ENCODE results near the gene ABHD1. TPM values are rescaled to one million over a fixed set of nuclear protein-coding genes. Genes with fewer than 3 reads are reported as not detected.

Gene ABHD1
- total and polyA plus RNA-seq, 2 donors (not counting 3 experiments of a cell fraction or from before 2014, with no cell fraction given): 0.07 TPM; not detected in 1

DNA sequence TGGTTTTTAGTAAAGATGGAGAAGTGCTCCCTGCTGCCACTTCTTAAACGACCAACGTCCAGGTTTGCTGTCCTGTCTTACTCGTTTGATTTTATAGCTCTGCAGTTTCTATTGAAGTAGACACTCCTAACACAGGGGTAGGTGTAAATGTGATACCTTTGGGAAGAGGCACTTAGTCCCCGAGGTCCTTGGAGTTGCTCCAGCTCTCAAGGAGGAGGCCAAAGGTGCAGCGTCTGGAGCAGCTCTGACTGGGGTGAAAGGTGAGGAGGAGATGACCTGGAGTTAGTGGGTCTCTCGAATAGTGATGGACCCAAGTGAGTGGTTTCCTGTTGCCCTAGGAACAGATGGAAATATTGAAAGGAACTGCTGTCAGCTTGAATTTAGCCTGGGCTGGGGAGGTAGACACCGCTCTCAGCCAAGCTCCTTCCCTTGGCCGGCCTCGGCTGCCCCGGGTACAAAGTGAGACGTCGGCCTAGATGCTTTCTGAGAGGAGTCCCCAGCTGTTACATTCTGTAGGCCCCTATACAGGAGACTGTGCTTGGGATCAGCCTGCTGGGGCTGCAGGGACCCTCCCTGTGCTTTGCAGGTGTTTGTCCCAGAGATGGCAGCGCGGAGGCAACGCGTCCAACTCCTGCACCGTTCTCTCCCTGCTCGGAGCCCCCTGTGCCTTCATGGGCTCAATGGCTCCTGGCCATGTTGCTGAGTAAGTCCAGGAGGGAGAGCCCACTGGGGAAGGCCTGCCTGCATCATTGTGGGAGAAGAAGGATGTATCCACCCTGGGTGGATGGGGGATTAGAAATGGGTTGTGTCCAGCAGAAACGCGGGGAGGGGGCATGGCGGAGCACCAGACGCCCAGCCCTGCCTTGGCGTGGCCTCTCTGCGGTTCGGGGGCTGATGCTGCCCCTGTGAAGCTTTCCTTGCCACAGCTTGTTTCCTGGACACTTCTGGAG is 31.6 kb upstream of the ABHD1 start:
- Histone ChIP-seq H3K4me2 (ENCODE audit: insufficient read depth, low read length) (no peak overlapping the region), H3K9me3 (replicated peaks; ENCODE audit: control insufficient read depth, insufficient read depth, low read length) (no peaks in the 10 kb centered on the region), H3K9me1 (replicated peaks; ENCODE audit: control insufficient read depth, extremely low read depth, insufficient read depth, low read length) (no peaks in the 10 kb centered on the region), H3K79me2 (ENCODE audit: control insufficient read depth, insufficient read depth, low read length) (no peaks in the 10 kb centered on the region), H3K27me3 (ENCODE audit: control insufficient read depth in 2 of 2, insufficient read depth in 2 of 2, low read length in 2 of 2) (no peaks in the 10 kb centered on the region), H3K9ac (replicated peaks; ENCODE audit: extremely low read depth, insufficient read depth, low read length) (no peak overlapping the region), H4K20me1 (replicated peaks; ENCODE audit: control insufficient read depth, extremely low read depth, insufficient read depth, low read length) (no peaks in the 10 kb centered on the region), H3K4me3 (replicated peaks in 1 of 3; ENCODE audit: insufficient read depth in 1 of 3, low read depth in 1 of 3, low read length in 3 of 3) (no peak overlapping the region), H2AFZ (ENCODE audit: low read depth, low read length) (no peak overlapping the region), H3K4me1 (ENCODE audit: control insufficient read depth, extremely low read depth, insufficient read depth, low read length) (peaks cover under 1% of the 10 kb centered on the region), H3K36me3 (ENCODE audit: control insufficient read depth in 2 of 2, extremely low read depth in 1 of 2, insufficient read depth in 2 of 2, low read length in 2 of 2) (no peaks in the 10 kb centered on the region), H3K27ac (ENCODE audit: insufficient read depth, low read depth, low read length) (no peak overlapping the region)
- DNase-seq (ENCODE audit: low read depth, low spot score) (no peak), FAIRE-seq (no peak)
- TF ChIP-seq, protein P1, sequence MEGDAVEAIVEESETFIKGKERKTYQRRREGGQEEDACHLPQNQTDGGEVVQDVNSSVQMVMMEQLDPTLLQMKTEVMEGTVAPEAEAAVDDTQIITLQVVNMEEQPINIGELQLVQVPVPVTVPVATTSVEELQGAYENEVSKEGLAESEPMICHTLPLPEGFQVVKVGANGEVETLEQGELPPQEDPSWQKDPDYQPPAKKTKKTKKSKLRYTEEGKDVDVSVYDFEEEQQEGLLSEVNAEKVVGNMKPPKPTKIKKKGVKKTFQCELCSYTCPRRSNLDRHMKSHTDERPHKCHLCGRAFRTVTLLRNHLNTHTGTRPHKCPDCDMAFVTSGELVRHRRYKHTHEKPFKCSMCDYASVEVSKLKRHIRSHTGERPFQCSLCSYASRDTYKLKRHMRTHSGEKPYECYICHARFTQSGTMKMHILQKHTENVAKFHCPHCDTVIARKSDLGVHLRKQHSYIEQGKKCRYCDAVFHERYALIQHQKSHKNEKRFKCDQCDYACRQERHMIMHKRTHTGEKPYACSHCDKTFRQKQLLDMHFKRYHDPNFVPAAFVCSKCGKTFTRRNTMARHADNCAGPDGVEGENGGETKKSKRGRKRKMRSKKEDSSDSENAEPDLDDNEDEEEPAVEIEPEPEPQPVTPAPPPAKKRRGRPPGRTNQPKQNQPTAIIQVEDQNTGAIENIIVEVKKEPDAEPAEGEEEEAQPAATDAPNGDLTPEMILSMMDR (IDR thresholded peaks at IDR 0.05; ENCODE audit: extremely low read depth in 1 of 2, insufficient read depth in 1 of 2, low read depth in 1 of 2, low read length in 2 of 2): no peak
- no peak for TF ChIP-seq POLR2AphosphoS5 (IDR thresholded peaks at IDR 0.05; ENCODE audit: insufficient read depth, low read depth, low read length)
- TF ChIP-seq POLR2A (IDR thresholded peaks at IDR 0.05; ENCODE audit: low read depth, low read length): no peak
- TF ChIP-seq FOS (IDR thresholded peaks at IDR 0.05; ENCODE audit: borderline replicate concordance, insufficient read depth, low read length): no peak
- TF ChIP-seq JUN (IDR thresholded peaks at IDR 0.05; ENCODE audit: borderline replicate concordance, insufficient read depth, insufficient read length, low read depth): no peak
- no peak for TF ChIP-seq GATA2 (IDR thresholded peaks at IDR 0.05; ENCODE audit: insufficient read depth, insufficient read length, low read depth, low read length)
- TF ChIP-seq MYC (IDR thresholded peaks at IDR 0.05; ENCODE audit: low read depth, low read length): no peak
- TF ChIP-seq EZH2 (IDR thresholded peaks at IDR 0.05; ENCODE audit: borderline replicate concordance, low read depth, low read length, severe bottlenecking): no peak
- dilution Hi-C loops (cut with MboI; ENCODE audit: extremely low pct_ligation_motif_present, low sequenced_read_pairs) (no loop called here), intact Hi-C loops (cut with micrococcal nuclease) (no loop called here)
- BruUV-seq (replicated peaks): no TSS peak
- POLR2A ChIA-PET: no interaction called here
- CTCF ChIA-PET: interaction anchor here (1.1 to 1.7 kb wide), 3 partner anchors 8 to 246 kb away, joined by 3 to 5 read pairs (median 3); no protein-coding TSS in a partner anchor

All from endothelial cell of umbilical vein (primary cell).